NCI-H510A (cell line): ENCODE measurements around the gene RSPH1.

Experiments
- DNase-seq: peaks from one replicate; lab custom pipeline; 2025; lab: John Stamatoyannopoulos, UW

RSPH1 gene

GRCh38 chr21:42513151-42513984 lies 17.3 kb upstream of the RSPH1 start, which contains the start of gene SLC37A1:
TSS of gene SLC37A1 (plus strand) at chr21:42513852. CDS start at chr21:42518455, 4,603 bp downstream.
- DNase-seq, result no peak

- DNase-seq, result no peak
These were observed 16.5 kb upstream of the RSPH1 start for GRCh38 chr21:42512346-42513034.

GRCh38 chr21:42509244-42509643 lies 13.2 kb upstream of the RSPH1 start:
- no peak for DNase-seq

DNA sequence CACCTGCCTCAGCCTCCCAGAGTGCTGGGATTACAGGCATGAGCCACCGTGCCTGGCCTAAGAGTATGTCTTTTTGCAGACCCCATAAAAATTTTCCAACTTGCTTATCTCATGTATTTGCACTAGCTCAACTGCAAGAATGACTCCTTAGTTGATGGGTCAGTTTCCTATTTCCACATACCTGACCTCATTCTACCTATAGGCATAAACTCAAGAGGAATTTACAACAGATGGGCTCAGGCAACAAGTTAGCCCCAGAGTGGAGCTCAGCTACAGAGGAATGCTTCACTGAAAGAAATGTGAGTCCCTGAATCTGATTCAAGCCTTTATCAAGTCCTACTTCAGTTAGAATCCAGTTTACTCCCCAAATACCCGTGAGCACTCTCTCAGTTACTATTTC lies 12.3 kb upstream of the RSPH1 start:
- no peak for DNase-seq

DNA sequence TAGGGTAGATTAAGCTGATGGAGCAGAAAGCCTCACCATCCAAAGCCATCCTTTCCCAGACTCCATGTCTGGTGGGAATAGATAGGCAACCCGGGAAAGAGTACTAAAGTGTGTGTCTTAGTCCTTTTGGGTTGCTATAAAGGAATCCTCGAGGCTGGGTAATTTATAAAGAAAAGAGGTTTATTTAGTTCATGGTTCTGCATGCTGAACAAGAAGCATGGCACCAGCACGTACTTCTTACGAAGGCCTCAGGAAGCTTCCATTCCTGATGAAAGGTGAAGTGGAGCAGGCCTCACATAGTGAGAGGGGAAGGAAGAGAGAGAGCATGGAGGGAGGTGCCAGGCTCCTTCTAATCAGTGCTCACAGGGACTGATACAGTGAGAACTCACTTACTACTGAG lies 11.4 kb upstream of the RSPH1 start:
- no peak for DNase-seq

DNA sequence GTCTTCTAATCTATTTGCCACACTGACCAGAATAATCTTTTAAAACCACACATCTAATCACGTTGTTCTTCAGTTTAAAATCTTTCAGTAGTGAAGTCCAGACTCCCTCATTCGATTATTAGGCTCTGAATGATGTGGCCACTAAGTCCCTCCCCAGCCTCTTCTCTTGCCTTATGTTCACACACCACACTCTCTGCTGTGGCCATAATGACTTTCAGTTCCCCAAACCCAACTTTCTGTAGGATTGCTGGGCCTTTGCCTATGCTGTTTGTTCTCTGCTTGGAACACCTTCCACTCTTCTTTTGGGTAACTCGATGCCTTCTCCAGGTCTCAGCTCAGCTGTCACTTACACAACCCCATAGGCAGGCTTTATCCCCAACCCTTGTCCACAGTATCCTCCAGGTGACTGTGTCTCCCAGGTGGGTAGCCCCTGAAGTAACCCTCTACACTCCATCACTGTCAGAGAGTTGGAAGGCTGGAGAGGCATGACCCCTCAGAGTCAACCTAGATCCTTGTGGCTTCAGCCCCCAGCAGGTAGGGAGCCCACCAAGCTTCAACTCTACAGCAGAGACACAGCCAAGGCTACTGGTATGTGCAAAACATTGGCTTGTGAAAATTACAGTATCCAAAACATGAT lies 9.2 kb upstream of the RSPH1 start:
- no peak for DNase-seq

DNA sequence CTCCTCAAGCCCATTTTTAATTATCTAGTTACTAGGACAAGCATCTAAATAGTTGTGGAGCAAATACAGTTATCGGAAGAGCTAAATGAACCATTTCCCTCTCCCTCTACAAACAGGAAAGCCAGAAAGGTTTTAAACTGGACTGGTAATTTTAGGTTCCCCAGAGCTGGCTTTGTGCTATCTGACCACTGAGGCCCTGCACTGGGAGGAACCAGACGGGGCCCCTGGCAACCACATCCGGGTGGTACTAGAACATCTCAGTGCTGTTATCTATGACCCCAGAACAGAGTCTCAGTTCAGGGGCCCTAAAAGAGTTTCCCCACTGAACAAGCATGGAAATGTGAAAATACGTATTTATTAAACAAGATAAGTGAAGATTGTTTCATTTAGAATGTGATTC lies 7.7 kb upstream of the RSPH1 start:
- no peak for DNase-seq

- DNase-seq, result no peak
These were observed 4.7 kb upstream of the RSPH1 start for GRCh38 chr21:42500736-42501135.

DNA sequence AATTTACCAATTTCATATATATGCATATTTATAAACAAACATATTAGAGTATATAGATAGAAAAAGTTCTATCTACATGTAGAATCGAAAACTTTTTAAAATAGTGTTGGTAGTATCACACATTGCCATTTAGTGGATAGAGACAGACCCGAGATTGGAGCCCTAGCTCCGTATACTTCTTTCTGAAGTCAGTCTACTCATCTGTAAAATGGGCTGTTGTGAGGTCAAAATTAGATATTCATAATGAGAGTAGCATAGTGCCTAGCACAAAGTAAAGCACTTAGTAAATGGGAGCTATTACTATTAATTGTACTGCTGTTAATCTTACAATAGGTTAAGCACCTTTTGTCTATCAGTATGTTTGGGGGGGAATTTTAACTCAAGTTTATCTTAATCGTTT lies 4.2 kb upstream of the RSPH1 start:
- no peak for DNase-seq

- no peak for DNase-seq
These were observed 3.6 kb upstream of the RSPH1 start for GRCh38 chr21:42499444-42500112.

- DNase-seq, result no peak
These were observed 2.0 kb upstream of the RSPH1 start for GRCh38 chr21:42498012-42498411.

- no peak for DNase-seq
These were observed 797 bp upstream of the RSPH1 start for GRCh38 chr21:42496839-42497202.

DNA sequence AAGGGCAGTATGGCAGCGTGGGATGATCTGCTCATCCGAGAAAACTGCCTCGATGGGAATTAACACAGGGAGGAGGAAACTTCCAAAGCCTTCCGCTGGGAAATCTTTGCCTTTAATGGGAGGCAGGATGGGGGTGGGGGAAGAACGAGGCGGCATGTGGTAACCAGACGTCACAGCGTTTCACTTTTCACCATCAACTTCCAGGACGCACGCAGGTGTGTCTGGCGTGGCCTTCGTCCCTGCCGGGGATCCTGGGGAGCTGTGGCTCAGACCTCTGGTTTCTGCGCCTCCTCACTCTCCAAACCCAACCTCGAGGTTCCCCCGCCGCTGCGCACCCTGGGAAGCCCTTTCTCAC lies 282 bp downstream of the RSPH1 start:
- DNase-seq, result peak; percentile 40

DNA sequence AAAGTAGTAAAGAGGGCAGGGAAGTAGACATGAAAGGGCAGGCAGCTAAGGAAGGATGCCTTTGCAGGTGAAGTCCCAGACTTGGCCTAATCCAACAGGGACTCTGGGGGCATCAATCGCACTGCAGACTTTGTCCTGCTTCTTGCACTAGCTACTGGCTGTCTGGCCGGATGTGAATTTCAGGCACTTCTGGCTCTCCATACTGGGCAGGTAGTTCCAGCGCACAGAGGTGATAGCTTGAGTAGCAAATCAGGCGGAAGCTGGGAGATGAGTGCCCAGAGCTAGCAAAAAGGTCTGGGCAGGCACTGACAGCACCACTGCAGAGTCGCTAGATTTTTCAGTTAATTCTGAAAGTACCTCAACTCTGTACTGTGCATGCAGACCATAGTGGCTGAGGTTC lies 997 bp downstream of the RSPH1 start:
- DNase-seq, result no peak

GRCh38 chr21:42493109-42494060 lies 2.6 kb downstream of the RSPH1 start:
- DNase-seq, result no peak

DNA sequence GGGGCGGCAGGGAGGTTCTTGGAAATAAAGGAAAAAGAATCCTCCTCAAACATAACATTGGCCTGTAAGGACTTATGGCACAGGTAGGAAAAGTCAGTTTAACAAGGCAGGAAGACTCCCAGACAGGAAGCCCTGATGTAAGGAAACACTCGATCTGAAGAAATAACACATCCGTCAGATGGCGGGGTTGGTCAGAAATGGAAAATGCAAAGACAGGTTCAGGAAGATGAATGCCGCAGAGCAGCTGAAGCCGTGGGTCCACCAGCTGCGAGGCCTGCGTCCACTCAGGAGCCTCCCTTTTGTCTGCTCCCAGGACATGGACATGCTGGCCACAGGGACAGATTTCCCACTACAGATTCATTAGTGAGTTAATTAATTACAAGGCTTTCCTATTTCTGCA lies 3.8 kb downstream of the RSPH1 start:
- DNase-seq, result no peak

DNA sequence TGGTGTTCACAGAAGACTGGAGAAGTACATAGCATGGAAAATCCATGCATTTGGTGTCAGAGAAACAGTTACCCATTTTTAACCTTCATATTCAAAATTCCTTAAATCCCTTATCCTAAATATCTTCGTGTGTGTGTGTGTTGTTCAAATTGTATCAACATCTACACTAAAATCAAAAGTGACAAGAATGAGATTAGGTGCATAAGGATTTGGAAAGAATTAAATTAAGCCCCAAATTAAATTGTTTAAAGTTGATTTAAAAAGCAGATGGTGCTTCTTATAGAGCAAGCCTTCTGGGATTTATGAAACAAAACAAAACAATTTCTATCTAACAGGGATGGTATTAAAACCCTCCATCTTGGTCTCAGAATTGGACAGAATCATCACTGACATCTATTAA lies 4.7 kb downstream of the RSPH1 start:
- DNase-seq, result no peak

DNA sequence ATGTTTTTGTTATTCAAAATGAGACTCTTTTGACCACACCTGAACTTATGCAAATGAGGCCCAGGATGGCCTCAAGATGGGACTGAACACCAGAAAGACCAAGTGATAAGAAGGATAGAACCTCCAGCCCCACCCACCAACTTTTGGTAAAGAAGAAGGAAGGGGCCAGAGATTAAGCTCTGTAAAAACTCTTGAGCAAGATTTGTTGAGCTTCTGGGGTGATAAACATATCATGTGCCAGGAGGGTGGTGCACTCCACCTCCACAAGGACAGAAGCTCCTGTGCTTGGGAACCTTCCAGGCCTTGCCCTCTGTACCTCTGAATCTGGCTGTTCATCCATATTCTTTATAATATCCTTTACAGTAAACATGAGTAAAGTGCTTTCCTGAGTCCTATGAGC lies 5.3 kb downstream of the RSPH1 start:
- no peak for DNase-seq

- DNase-seq, result no peak
These were observed 6.0 kb downstream of the RSPH1 start for GRCh38 chr21:42489991-42490390.

- DNase-seq, result no peak
These were observed 6.9 kb downstream of the RSPH1 start for GRCh38 chr21:42489006-42489563.

DNA sequence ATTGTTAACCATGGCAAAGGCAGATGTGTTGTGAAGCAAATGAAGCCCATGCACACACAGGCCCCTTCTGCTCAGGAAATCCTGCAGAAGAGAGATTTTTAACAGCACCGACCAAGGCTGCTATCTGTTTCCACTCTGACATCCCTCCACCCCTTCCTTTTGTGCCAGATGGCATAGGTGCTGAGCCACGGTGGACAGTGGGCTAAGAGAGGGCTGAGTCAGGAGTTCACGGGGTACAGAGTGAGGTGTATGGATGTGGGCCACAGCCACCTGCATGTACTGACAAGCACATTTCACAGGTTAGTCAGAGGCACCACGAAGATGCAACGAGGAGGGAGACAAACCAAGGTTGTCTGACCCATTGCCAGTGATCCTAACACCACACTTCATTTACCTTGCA lies 9.5 kb downstream of the RSPH1 start:
- DNase-seq, result no peak
